Esophagus squamous epithelium (tissue), 4 donors: Measurements from ENCODE around the gene LDLRAP1.

Source experiments
- POLR2A ChIP-seq, 4 donors: fragments of 450-650 bp; IDR thresholded peaks; one replicate each; pipeline ENCODE4 v1.6.1; 2017; ENCODE audit warnings: antibody characterized with exemption in 4 of 4, mild to moderate bottlenecking in 4 of 4, moderate library complexity in 3 of 4
- TF ChIP-seq, protein P1 (sequence below), 6 experiments: fragments of 450-650 bp in 4 of 6; fragments of 200-600 bp in 2 of 6; sonication (generic) in 2 of 6; IDR thresholded peaks; one replicate each; pipeline ENCODE4 v1.5.1; 2016 to 2019; ENCODE audit warnings: antibody characterized with exemption in 6 of 6, mild to moderate bottlenecking in 4 of 6, moderate library complexity in 4 of 6

DNA sequence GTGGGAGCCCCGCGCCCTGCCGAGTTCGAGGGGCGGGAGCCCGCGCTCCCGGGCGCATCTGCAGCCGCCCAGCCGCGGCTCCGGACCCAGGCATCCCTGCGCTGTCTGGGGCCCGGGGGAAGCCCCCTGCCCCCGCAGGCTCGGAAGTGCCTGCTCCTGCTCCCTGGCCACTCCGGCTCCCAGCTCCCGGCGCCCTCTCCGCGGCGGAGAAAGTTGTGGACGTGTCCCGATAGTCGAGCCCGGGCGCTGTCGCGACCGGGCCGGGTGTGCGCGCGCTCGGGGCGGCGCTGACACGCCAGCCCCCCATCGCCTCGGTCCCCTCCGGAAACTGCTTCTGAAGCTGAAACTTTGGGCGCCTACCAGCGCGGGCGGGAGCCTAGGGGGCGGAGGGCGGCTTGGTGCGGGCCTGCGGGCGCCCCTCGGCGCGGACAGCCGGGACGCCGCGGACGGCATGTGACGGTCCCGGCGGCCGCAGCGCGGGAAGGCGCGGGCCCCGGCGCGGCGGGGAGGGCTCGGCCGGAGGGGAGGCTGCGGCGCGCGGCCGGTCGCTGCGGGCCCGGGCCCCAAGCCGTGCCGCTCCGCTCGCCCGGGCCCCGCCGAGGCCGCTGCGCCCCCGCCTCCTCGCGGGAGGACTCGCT, 73.7 kb downstream of the LDLRAP1 start:
- no peak for TF ChIP-seq POLR2A (IDR thresholded peaks at IDR 0.05)
- TF ChIP-seq, protein P1, sequence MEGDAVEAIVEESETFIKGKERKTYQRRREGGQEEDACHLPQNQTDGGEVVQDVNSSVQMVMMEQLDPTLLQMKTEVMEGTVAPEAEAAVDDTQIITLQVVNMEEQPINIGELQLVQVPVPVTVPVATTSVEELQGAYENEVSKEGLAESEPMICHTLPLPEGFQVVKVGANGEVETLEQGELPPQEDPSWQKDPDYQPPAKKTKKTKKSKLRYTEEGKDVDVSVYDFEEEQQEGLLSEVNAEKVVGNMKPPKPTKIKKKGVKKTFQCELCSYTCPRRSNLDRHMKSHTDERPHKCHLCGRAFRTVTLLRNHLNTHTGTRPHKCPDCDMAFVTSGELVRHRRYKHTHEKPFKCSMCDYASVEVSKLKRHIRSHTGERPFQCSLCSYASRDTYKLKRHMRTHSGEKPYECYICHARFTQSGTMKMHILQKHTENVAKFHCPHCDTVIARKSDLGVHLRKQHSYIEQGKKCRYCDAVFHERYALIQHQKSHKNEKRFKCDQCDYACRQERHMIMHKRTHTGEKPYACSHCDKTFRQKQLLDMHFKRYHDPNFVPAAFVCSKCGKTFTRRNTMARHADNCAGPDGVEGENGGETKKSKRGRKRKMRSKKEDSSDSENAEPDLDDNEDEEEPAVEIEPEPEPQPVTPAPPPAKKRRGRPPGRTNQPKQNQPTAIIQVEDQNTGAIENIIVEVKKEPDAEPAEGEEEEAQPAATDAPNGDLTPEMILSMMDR (IDR thresholded peaks at IDR 0.05): no peak
